Retina (tissue), 1 donor: ENCODE data around the gene CDH4.
A peak's percentile ranks its signal among the peaks of the same experiment; 100 is the strongest.

ENCODE experiments used
- DNase-seq: peaks from one replicate; pipeline ENCODE4 v3.0.0-alpha.2; 2016

The CDH4 gene

GRCh38 chr20:61361501-61361900, 109.4 kb downstream of the CDH4 start:
- no peak for DNase-seq

GRCh38 chr20:61364147-61364546, 112.1 kb downstream of the CDH4 start:
- DNase-seq: no peak

- DNase-seq: no peak
Observed at GRCh38 chr20:61366914-61367313, 114.9 kb downstream of the CDH4 start.

DNA sequence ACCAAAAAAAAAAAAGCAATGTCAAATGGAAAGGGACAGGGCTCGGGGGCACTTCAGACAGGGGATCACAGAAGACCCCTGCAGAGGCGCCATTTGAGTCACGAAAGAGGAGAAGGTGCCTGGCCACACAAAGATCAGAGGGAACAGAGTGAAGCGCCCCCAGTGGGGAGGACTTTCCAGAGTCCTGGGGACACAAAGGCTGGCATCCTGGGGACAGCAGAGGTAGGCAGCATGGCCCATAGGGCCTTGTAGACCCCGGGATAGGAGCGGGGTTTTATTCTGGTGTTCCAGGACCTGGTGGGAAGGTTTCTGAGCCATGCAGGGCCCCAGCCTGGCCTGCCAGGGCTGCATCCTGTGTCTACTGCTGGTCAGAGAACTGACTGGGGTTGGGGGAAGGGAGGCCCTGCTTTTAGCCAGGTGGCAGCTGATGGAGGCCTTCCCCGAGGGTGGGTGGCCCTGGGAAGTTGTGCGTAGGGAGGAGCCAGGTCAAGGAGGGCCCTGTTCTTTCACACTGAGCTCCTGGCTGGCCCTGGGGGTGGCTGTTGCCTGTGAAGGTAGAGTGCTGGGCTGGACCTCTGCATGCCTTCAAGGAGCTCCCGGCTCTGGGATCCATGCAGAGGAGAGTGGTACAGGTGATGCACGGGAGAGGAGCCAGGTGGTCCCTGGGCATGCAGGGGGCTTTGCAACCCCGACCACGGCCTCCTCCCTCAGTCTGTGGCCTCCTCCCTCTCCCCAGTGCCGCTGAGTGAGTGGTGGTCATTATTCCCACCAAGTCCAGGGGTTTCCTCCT, 117.9 kb downstream of the CDH4 start:
- peak; percentile 62 for DNase-seq

- peak; percentile 93 for DNase-seq
Observed at GRCh38 chr20:61370841-61371303, 118.8 kb downstream of the CDH4 start.

GRCh38 chr20:61371501-61372136, 119.6 kb downstream of the CDH4 start:
- DNase-seq: peak; percentile 66

DNA sequence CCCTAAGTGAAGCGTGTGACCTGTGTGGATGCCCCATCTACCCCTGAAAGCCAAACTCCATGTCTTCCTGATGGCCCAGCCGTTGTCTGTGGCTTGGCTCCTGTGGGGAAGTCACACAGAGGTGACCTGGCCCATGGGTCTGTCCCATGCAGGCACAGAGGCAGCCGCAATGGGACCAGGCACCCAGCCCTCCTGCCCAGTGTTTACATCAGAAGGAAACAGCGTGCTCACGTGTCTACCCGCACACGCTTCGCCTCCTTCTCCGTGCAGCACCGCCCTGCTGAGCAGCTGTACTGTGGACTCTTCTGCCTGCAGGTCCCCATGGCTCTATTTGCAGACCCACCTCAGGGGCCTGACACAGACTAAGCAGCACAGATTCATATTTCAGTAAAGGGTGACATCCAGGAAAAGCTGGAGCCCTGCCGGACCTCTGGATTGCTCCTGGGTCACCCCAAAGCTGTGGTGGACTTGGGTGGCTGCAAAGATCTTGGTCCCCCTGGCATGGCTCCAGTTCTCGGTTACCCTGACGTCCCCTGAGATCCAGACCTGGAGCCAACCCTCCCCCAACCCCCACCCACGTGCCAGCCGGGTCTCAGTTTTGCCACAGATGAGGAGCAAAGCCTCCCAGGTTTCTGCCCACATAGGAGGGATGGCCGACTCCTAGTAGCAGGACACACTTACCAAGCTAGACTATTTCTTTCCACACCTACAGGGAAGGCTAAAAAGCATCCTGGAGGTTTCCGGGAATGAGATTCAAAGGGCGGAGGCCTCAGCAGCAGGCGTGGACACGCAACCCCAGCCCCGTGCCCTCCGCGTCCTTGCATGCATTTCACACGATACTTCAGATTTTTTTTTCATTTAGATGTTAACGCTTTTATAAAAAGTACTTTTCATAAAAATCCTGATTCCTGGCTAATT, 120.3 kb downstream of the CDH4 start:
- DNase-seq: no peak

- no peak for DNase-seq
Observed at GRCh38 chr20:61373055-61373399, 121.0 kb downstream of the CDH4 start.

GRCh38 chr20:61373956-61374545, 122.0 kb downstream of the CDH4 start:
- no peak for DNase-seq

DNA sequence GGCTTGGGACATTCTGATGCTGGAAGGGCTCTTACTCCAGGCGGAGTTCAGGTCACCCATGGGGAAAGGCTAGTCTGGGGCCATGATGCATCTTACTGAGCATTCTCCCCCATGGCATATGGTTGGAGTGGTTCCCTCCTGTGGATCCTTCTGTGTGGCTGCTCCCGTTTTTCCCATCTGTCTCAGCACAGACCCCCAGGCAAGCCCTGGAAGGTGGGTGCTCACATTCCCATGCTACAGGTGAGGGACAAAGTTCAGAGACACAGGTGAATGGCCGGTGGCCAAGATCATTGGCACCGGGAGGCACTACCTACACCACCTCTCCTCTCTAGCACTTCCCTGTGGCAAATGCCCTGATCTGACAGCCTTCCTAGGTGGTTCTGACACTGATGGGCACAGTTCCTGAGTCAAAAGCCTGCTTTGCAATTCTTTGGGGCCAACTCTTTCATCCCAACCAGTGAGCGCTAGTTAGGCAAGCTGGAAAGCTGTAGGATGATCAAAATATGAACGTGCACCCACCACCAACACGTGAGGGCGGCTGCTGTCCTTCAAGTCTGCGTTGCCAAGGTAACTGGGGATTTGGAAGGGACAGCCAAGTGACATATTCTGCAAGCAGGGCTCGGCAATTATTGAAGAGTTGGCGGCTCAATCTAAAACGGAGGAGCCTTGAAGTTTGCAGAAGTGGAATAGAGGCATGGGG, 124.6 kb downstream of the CDH4 start:
- DNase-seq: no peak

DNA sequence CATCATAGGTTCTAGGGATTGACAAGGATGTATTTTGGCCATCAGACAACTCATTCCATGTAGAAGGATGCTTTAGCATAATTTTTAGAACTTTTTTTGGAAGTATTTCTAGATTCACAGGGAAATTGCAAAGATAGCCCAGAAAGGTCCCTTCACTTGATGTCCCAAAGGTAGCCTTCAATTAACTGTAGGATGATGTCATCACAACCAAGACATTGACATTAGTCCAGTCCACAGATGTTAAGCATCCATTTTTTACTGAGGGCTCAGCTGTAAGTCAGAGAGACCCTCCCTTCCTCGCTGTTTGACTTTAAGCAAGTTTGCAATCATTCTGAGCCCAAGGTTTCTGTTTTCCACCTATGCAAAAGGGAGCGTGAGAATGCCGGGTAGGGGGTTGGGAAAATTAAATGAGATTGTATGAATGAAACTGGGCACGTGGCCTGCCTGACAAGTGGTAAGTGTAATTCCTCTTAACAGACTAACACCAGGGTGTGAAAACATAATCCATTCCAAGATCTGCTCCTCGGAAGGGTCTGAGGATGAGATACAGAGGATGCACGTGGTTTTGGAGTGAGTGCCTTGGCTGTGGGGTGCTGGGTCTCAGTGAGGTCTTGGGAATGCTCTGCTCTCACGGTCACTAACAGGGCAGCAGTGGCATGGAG, 126.8 kb downstream of the CDH4 start:
- no peak for DNase-seq

GRCh38 chr20:61379898-61380544, 128.0 kb downstream of the CDH4 start:
- no peak for DNase-seq

GRCh38 chr20:61380545-61380915, 128.5 kb downstream of the CDH4 start:
- no peak for DNase-seq

GRCh38 chr20:61382194-61382593, 130.1 kb downstream of the CDH4 start:
- no peak for DNase-seq

DNA sequence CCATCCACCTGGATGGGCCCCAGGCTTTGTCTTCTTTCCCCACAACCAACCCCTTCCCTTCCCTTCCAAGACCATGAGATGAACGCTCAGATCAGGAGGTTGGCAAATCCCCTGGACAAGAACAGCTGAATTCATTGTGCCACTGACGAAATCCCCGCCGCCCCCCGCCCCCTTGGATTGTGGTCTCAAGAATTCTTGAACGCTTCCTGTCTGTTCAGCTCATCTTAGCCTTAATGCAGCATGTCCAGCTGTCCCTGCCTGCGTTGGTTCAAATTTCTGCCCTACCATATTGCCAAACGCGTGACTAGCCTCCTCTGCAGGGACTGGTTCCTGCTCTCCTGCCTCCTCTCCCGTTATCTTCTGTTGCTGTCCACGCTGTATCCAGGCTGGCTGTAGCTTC, 133.2 kb downstream of the CDH4 start:
- no peak for DNase-seq

GRCh38 chr20:61385731-61386130, 133.7 kb downstream of the CDH4 start:
- DNase-seq: no peak

DNA sequence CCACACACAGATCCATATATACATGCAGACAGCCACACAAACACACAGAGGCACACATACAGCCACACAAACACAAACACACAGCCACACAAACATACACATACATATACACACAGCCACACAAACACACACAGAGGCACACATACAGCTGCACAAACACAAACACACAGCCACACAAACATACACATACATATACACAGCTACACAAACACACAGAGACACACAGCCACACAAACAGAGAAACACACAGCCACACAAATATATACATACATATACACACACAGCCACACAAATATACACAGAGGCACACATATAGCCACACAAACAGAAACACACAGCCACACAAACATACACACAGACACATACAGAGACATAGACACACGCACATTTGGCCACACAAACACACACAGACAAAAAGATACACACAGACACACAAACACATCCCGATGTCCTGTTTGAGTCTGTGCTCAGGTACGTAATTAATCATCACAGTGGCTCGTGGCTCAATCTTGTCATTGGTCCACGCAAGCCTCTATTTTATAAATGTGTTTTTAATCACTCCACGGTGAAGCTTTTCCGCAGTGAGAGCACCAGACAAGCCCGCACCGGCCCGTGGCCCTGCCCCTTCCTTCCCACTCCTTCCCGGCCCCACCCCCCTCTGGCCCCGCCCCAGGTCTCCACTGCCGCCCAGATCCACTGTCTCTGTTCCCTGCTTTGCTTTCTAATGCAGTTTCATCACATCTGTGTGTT, 135.3 kb downstream of the CDH4 start:
- no peak for DNase-seq

DNA sequence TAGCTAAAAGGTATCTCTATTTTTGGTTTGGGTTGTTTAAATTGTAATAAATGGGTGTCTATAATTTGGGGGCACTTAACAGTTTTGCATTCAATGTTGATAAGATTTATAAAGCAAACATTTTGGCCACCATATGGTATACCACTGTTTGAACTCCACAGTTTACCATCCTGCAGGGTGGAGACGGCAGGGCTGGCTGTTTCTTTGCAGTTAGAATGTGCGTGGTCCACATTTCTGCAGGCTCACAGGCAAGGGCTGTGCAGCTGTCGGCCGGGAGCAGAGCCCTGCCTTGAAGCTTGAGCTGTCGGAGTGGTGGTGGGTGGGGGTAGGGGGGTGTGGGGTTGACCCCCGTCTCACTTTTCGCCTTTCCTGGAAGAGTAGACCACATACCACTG, 135.9 kb downstream of the CDH4 start:
- no peak for DNase-seq

GRCh38 chr20:61389077-61389476, 137.0 kb downstream of the CDH4 start:
- no peak for DNase-seq

DNA sequence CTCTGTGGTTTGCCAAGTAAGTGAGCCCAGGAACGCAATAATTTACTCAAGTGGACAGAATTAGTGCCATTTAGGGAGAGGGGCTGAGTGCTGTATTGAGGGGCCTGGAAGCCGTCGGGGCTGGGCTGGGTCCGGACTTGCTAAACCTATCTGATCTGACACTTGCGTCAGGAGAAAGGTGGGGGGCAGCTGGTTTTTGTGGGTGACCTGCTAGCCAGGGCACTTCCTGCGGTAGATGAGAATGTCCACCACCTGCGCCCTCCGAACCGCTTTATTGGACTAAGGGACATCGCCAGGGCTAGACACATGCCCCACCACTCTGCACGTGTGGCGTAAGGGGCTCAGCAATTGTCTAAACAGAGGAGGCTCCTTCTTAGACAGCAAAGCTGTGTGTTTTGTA, 139.1 kb downstream of the CDH4 start:
- no peak for DNase-seq
